IPS DF 4.7 (cell line): ENCODE data around the gene KIZ.
A peak's percentile ranks its signal among the peaks of the same experiment; 100 is the strongest.

Experiments used
- DNase-seq: peaks from one replicate; pipeline ENCODE4 v3.0.0-alpha.2; 2013; ENCODE audit warnings: low spot score; ENCODE audit errors: extremely low read depth

Gene KIZ

DNA sequence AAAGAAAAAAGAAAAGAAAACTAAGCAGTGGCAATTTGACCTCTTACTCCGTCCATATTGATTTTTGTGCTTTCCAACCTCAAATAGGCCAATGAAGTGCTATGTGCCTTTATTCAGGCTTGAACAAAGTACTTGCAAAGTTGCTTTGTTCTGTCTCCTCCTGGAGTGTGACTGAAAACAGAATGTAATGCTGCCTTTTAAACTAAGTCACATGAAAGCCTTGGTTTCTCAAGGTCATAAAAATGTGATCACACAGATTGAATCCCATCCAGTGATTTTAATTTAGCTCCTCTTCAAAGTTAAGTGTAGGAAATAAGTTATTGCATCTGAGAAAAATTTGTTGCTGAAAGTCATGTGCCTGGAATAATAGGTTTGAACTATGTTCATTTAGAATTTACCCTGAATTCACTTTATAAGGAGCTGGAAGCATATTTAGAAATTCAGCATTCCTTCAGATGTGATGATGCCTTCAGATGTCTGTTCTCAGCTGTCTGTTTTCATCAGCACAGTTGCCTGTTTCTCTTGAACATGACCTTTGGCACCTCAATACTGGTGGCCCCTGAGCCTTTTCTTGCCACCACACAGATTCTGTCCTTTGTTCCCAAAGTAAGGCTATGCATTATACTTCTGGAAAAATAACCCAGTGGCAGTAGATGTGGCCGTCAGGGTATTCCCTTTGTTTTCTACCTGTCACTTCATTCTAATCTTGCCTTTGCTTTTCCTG lies 48.8 kb downstream of the KIZ start:
- no peak for DNase-seq

DNA sequence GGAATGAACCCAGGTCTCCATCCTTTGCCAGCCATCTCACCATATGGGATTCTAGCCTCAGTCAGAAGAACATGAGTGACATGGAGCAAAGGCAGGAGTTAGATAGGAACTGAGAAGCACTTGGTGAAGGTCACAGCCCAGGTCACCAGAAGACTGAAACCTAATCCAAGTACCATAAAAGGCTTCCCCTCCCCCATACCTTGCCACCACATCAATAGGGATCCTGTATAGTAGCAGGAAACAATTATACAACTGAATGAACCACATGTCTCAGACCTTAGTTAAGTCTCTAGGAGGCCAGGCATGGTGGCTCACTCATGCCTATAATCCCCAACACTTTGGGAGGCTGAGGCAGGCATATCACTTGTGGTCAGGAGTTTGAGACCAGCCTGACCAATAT lies 49.6 kb downstream of the KIZ start:
- no peak for DNase-seq

DNA sequence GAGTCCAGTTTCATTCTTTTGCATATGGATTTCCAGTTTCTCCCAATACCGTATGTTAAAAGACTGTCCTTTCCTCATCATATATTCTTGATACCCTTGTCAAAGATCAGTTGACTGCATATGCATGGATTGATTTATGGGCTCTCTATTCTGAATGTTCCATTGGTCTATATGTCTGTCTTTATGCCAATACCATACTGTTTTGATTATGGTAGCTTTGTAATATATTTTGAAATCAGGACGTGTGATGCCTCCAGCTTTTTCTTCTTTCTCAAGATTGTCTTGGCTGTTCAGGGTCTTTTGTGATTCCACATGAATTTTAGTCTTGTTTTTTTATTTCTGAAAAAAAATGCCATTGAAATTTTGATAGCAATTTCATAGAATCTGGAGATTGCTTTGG lies 51.9 kb downstream of the KIZ start:
- DNase-seq = no peak

DNA sequence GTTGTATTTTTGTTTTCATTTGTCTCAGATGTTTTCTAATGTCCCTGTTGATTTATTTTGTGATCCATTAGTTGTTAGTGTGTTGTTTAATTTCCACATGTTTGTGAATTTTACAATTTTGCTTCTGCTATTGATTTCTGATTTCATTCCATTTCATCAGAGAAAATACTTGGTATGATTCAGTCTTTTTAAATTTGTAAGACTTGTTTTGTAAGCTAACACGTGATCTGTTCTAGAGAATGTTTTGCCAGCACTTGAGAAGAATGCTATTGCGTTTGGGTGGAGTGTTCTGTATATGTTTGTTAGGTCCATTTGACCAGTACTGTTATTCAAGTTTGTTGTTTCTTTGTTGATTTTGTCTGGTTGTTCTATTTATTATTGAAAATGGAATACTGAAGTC lies 53.9 kb downstream of the KIZ start:
- no peak for DNase-seq

DNA sequence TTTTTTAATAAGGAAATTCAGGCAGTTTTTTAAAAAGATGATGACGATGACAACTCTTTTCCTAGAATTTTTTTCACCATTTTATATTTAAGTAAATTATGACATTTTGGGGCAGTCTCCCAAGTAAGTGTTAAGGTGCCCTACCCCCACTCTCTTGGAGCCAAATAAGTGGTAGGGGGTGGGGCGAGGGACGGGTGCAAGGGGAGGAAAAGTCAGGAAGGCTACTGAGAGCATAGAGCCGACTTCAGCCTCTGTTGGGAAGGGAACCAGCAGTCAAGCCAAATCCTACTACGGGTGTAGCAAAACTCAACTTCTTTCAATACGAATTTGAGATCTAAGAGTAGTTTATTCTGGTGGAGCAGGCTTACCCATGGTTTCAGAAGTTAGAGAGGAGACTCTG lies 54.4 kb downstream of the KIZ start:
- DNase-seq = no peak

DNA sequence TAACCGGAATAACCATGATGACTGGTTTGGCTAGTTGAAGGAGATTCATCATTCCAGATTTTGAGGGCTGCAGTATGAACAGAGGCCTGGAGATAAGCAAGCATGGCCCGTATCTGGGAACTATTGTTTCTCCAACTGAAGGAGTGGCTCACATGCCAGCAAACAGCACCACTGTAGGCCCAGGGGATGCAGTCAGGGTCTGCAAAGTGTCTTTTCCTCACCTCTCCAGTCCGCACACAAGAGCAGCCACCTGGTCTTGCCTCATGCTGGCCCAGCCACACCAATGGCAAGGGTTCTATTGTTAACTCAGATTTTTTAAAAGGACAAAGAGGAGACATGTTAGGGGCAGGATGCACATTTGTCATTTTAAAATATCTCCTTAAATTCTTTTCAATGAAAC lies 55.1 kb downstream of the KIZ start:
- DNase-seq = no peak

DNA sequence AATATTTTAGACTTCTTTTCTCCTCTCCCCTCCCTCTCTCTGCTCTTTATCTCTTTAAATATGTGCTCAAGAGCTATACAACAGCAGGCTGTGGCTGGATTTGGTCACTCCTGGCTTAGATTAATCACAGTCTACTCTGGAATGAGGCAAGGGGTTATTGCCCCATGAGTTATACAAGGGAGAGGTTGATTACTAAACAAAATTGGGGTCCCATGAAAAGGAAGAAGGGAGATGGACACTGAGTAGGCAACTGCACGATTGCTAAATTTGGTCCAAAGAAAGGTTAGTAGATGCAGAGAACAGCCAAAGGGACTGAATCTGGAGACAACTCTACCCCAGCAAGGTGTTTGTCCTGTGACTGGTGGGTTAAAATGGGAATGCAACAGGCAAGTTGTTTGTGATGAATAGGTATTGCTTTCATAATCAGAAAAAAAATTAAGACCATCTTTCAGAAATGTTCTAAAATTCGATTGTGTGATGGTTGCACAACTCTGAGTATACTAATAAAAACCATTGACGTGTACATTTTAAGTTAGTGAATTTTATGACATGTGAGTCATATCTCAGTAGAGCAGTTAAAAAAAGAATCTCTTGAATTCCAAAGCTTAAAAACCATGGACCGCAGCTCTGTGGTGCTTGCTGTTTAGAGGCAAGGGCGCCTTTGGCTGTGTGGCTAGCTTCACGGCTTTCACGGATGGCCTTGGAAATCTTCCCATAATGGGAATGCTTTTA lies 57.1 kb downstream of the KIZ start:
- DNase-seq = no peak

DNA sequence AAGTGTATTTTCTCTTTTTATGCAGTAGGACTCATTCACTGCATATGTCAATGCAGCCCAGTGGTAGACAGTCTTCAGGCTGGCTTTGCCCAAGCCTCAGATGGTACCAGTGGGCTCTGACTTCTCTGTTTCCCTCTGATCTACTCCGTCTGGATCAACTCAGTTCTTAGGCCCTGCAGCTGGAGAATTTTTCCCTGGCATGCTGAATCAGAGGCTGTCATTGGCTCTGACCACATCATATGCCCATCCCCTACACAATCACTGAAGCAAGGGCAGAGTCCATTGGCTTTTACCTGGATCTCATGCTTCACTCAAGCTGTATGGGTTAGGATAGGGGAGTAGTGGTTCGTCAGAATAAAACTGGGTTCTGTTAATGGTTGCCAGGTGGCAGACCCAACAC lies 57.8 kb downstream of the KIZ start:
- no peak for DNase-seq

DNA sequence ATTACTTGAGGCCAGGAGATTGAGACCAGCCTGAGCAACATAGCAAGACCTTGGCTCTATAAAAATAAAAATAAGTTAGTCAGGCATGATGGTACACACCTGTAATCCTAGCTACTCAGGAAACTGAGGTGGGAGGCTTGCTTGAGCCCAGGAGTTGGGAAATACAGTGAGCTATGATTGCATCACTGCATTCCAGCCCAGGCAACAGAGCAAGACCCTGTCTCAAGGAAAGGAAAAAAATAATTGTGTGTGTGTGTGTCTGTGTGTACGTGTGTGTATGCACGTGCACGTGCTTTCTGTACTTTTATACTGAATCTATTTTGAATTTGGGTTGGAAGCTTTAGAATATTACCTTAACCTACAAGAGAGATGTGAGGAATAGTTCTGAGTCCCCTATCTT lies 58.9 kb downstream of the KIZ start:
- DNase-seq = no peak

DNA sequence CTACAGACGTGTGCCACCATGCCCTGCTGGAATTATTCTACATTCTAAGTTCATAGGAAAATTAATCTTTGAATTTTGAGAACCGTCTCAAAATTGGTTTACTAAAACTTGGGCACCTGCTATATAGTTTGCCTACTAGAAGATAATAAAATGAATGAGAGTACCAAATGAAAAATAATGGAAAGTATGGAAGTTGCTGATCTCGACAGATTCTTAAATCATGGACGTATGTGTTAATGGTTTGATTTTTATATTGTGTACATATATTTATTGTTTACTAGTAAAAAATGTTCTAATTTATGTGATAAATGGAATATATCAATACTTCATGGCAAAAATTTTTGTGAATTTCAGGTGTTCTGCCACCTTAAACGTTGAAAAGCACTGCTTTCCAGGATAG lies 60.0 kb downstream of the KIZ start:
- DNase-seq = no peak

DNA sequence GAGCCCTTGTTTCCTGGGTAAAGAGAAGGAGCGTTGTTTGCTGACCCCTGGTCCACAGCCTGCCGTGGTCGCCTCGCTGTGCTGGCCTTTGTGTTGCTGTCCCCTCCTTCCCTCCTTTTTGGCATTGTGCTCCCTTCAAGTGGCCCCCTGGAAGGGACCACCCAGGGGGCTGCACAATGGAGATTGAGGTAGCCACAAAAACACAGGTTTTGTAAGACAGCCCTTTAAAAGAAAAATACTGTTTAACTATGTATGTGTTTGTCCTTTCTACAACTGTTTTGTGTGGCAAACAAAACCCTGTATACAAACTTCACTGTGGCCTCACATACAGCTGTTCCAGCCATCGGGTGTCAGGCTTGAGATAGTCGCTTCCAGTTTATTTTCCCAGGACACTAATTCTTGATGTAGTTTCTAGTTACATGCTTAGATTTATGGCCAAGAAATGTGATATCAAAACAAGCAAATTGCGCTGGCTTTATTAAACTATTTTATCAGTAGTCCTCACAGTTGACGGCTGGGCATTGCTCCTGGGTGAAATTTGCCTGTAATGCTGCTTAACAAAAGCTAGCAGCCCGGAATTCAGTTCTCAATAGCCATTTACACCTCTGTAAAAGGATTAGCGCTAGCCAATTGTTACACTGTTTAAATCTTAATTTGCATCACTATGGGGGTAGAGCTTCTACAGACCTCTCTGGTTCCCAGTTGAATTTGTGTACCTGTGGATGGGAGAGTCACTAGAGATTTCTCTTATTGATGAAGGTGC lies 64.1 kb downstream of the KIZ start:
- peak; percentile 89 for DNase-seq

DNA sequence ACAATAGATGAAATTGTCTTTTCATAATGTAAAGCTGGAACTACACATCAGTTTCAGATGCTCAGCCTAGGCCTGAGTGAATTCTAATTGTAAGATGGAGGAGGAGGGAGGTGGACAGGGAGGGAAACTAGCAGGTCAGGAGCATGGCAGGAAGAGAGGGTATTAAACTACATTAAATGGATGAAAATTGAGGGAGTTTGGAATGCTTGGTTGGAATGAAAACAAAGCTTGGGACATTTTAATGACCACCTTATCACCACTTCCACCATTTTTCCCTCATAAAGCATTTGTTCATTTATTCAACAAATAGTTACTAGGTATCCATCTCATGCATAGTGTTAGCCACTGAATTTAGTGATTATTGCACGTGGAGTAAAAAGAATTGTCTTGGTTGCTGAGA lies 65.0 kb downstream of the KIZ start:
- no peak for DNase-seq

DNA sequence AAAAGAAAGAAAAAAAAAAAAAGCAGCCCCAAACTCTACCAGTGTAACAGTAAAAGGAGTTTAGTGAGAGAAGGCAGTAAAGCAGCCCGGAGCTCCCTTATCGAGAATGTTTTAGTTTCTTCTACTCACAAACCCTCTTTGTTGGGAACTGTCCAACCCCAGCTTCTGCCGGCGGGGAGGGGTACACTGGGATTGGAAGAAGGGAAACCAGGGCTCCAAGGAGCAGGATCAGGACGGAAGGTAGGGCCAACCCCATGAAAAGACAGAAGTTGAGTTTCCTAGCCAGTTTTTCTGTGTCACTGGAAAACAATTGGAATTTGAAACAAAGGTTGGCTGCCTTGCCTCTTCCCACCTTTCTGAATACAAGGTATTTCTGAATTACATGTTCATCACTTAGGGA lies 66.0 kb downstream of the KIZ start:
- peak; percentile 62 for DNase-seq

DNA sequence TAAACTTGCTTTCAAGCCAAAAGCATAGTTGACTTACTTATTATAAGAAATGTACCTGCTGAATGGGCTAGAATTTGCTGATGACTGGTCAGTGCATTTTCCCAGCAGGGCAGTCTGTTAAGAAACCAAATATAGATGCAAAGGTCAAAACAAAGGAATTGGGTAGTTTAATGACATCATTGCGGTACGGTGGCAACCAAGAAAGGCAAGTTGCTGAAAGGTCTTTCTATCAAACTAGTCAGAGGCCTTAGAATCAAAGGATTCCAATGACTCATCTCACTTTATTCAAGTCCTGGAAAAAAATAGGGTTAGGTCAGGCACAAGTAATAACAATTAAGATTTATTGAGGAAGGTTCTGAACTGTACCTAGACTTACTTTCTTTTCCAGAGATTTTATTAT lies 76.4 kb downstream of the KIZ start:
- DNase-seq = no peak

DNA sequence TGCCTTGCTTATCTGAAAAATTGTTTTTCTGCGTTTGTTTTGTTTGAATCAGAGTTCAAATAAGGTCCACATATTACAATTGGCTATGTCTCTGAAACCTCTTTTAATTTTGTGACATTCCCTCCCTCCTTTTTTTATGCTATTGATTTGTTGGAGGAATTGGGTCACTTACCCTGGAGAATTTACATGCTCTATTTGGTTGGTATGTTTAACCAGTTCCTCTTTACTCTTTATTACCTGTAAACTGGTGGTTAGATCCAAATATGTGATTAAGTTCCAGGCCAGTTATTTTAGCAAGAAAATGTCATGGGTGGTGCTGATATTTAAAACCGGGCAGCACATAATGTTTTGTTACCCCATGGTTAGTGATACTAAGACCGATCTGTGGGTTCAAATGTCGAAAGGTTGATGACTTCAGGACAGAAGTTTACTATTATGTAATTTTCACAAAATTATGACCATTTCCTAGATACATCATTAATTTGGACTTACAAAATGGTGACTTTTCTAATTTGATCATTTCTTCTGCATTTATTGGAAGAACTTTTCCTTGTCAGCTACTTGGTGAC lies 77.3 kb downstream of the KIZ start:
- DNase-seq = no peak

DNA sequence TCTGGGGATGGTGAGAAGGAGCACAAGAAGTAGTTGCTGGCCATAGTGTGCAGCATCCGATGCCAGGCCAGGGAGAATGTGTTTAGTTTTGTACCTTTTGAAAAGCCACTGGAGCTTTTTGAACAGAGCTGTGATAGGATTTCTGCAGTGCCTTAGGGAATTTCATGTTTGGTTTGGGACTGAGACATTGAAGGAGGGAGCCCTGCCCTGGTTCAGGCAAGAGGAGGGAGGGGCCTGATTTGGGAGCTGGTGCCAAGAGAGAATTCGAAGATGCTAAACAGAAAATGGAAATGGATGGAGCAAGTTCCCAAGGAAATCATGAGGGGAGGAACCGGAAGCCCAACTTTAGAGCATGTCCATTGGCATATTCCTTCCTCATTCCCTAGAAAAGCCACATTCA lies 80.7 kb downstream of the KIZ start:
- no peak for DNase-seq

DNA sequence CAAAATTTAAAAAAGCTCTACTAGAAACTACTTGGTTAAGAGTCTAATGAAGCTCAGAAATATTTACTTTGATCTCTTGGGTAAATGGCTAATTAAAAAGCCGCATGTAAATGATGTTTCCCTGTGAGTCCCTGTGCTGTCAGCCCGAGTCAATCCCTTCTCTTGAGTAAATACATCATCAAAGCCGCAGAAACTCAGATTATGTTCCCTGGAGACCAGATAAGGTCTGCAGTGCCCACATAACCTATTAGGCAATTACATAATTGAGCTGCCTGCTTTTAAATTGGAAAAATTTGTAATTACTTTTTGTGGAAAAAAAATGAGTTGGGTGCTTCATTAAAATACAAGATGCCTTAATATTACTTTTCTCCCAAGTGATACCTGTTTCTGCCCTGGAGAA lies 83.1 kb downstream of the KIZ start:
- no peak for DNase-seq

DNA sequence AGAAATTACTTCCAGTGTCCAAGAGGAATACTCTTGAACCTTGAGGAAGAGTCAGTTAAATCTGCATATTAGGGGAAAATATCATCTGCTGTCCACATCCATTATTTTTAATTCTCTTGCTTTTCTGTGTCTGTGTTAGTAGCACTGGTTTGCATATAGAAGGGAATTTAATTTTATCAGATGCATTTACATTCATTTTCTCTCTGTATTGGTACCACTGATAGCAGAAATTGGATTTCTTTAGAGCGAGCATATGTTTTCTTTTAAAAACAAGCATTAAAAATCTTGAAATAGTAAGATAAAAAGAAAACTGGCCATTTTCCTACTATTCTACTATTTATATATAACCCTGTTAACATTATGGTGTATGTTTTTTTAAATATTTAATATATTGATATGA lies 83.8 kb downstream of the KIZ start:
- DNase-seq = no peak

DNA sequence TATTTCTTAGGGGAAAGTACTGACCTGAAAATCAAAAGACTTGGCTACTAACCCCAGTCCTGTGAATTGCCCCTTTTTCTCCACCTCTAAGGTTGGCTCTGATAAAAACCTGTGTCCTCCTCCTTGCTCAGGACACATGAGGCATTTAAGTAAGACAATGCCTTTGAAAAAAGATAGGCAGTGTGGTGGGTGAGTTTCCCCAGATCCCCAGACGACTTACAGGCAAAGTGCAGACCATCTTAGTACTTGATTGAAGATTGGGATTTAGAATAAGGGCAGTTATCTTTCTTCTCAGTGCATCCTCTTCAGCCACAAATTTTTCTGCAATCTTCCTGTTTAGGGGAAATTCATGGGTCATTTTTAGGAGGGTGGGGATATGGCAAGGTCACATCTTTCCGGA lies 87.8 kb downstream of the KIZ start:
- DNase-seq = no peak

DNA sequence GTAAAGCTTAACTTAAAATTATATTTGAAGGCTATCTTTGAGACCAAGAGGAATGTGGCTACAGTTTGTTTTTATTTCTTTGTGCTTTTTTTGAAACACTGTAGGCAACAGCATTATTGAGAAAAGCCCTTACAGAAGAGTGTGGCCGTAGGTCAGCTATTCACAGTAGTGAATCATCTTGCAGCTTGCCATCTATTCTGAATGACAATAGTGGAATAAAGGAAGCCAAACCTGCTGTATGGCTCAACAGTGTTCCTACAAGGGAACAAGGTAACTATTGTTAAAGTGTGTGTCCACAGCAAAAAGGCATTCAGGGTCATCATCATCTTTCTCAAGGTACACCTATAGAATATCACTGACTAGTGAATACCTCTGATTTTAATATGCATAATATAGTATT lies 88.5 kb downstream of the KIZ start:
- no peak for DNase-seq

DNA sequence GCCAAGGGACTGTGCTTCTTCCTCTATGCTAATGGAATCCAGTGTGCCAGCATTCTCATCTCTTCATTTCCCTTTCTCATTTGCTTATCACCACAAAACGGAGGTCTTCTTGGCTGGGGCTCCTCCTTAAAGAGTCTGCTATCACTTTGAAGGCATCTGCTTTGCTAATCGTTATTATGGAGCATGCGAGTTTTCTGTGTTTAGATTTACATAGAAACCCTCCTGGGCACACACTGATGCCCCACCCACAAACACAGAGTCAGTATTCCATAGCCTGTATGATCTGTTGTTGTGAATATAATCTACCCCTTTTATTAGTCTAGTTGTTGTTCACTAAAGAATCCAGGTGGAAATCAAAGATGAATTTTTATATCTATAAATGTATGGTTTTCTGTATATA lies 93.8 kb downstream of the KIZ start:
- no peak for DNase-seq

DNA sequence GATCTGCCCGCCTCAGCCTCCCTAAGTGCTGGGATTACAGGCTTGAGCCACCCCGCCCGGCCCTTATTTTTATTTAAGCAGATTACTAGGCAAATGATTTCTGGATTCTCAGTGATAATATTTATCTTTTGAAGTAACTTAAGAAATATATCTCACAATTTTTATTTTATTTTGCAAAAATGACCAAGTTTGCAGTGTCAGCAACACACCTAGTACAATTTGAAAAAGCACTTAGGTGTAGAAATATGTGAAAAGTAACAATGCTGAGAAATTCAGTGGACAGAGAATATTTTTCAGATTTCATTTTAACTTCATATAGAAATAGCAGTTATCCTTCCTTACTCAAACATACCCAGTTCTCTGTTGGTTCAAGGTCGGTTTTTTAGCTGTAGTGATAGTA lies 98.3 kb downstream of the KIZ start:
- no peak for DNase-seq
